Stimulated activated memory B cell treated with anti-CD40 and anti-IgM and Interleukin-4, amounts not matched to agents 10 μg/mL and 1 μg/mL and 100 μg/mL, for 72 hours (primary cell): ENCODE results near the gene FUT2.

Experiments
- ATAC-seq: fragments of 150-1000 bp; cut with Tn5 transposase; 2 replicates; pipeline ENCODE4 v1.10.0; 2021
- H3K27ac Mint-ChIP-seq: one replicate; pipeline ENCODE4 v1.8.0; 2022; ENCODE audit warnings: mild to moderate bottlenecking, mixed read lengths
- H3K27me3 Mint-ChIP-seq: one replicate; pipeline ENCODE4 v1.8.0; 2022; ENCODE audit warnings: mixed read lengths
- H3K36me3 Mint-ChIP-seq: one replicate; pipeline ENCODE4 v1.8.0; 2022; ENCODE audit warnings: mixed read lengths
- H3K4me1 Mint-ChIP-seq: one replicate; pipeline ENCODE4 v1.8.0; 2022; ENCODE audit warnings: mixed read lengths
- H3K4me3 Mint-ChIP-seq: one replicate; pipeline ENCODE4 v1.8.0; 2022; ENCODE audit warnings: mild to moderate bottlenecking, moderate library complexity, mixed read lengths
- H3K9me3 Mint-ChIP-seq: one replicate; pipeline ENCODE4 v1.8.0; 2022; ENCODE audit warnings: mixed read lengths

FUT2 gene

GRCh38 chr19:48724796-48725753 lies 29.3 kb downstream of the FUT2 start:
- peaks cover 22% of the 10 kb centered on the region for H3K4me1 Mint-ChIP-seq
- no peaks in the 10 kb centered on the region for H3K27me3 Mint-ChIP-seq
- H3K4me3 Mint-ChIP-seq: no peak overlapping the region
- peaks cover 16% of the 10 kb centered on the region for H3K36me3 Mint-ChIP-seq
- peak overlapping the region; percentile 13 for H3K27ac Mint-ChIP-seq
- peak; percentile 60 for ATAC-seq
- peaks cover 18% of the 10 kb centered on the region for H3K9me3 Mint-ChIP-seq

DNA sequence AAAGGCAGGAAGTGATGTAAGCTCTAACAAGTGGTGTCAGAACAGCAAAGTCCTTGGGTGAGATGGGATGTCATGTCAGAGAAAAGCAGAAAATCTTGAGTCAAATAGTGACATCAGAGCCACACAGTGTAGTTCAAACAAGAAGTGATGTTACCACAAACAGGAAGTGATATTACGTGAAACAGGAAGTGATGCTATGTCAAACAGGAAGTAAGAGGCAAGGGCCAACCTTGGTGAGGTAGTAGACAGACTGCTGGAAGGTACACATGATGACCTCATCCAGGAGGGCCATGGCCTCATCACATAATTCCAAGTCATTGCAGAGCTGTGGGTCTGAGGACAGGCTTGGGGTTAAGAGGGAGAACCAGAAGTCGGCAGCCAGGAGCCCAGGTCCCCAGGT lies 30.8 kb downstream of the FUT2 start:
- peaks cover 22% of the 10 kb centered on the region for H3K4me1 Mint-ChIP-seq
- peaks cover 16% of the 10 kb centered on the region for H3K36me3 Mint-ChIP-seq
- peak; percentile 67 for ATAC-seq
- H3K4me3 Mint-ChIP-seq: no peak overlapping the region
- H3K27me3 Mint-ChIP-seq: no peaks in the 10 kb centered on the region
- H3K9me3 Mint-ChIP-seq: peaks cover 21% of the 10 kb centered on the region
- peak overlapping the region; percentile 14 for H3K27ac Mint-ChIP-seq

- peaks cover 22% of the 10 kb centered on the region for H3K4me1 Mint-ChIP-seq
- no peak overlapping the region for H3K4me3 Mint-ChIP-seq
- no peaks in the 10 kb centered on the region for H3K27me3 Mint-ChIP-seq
- ATAC-seq: no peak
- H3K27ac Mint-ChIP-seq: no peak overlapping the region
- peaks cover 21% of the 10 kb centered on the region for H3K9me3 Mint-ChIP-seq
- H3K36me3 Mint-ChIP-seq: peaks cover 16% of the 10 kb centered on the region
Observed at GRCh38 chr19:48728911-48729664, 33.3 kb downstream of the FUT2 start.

GRCh38 chr19:48731452-48731851 lies 35.7 kb downstream of the FUT2 start:
- peaks cover 5% of the 10 kb centered on the region for H3K36me3 Mint-ChIP-seq
- no peak overlapping the region for H3K4me3 Mint-ChIP-seq
- H3K27me3 Mint-ChIP-seq: no peaks in the 10 kb centered on the region
- no peak for ATAC-seq
- H3K27ac Mint-ChIP-seq: no peak overlapping the region
- H3K9me3 Mint-ChIP-seq: peaks cover 10% of the 10 kb centered on the region
- H3K4me1 Mint-ChIP-seq: peaks cover 5% of the 10 kb centered on the region

DNA sequence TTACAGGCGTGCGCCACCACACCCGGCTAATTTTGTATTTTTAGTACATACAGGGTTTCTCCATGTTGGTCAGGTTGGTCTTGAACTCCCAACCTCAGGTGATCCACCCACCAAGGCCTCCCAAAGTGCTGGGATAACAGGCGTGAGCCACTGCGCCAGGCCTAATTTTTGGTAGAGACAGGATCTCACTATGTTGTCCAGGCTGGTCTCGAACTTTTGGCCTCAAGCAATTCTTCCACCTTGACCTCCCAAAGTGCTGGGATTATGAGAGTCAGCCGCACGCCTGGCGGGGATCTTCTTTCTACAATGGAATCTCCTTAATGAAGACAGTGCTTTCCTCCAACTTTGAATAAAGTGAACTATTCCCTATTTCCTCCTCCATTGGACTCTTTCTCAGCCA lies 38.9 kb downstream of the FUT2 start:
- H3K27ac Mint-ChIP-seq: no peak overlapping the region
- H3K4me1 Mint-ChIP-seq: peaks cover 8% of the 10 kb centered on the region
- peaks cover 9% of the 10 kb centered on the region for H3K9me3 Mint-ChIP-seq
- peaks cover 2% of the 10 kb centered on the region for H3K27me3 Mint-ChIP-seq
- no peak for ATAC-seq
- H3K36me3 Mint-ChIP-seq: no peaks in the 10 kb centered on the region
- H3K4me3 Mint-ChIP-seq: no peak overlapping the region

- Mint-ChIP-seq H3K36me3 (no peaks in the 10 kb centered on the region), H3K4me3 (no peak overlapping the region), H3K27me3 (peaks cover 7% of the 10 kb centered on the region), H3K4me1 (peaks cover 13% of the 10 kb centered on the region), H3K9me3 (peaks cover 9% of the 10 kb centered on the region), H3K27ac (no peak overlapping the region)
- no peak for ATAC-seq
Observed at GRCh38 chr19:48735031-48735615, 39.4 kb downstream of the FUT2 start.

GRCh38 chr19:48737360-48737998 lies 41.7 kb downstream of the FUT2 start:
- H3K9me3 Mint-ChIP-seq: peaks cover 6% of the 10 kb centered on the region
- H3K27ac Mint-ChIP-seq: no peak overlapping the region
- no peak for ATAC-seq
- H3K36me3 Mint-ChIP-seq: no peaks in the 10 kb centered on the region
- H3K4me3 Mint-ChIP-seq: no peak overlapping the region
- H3K4me1 Mint-ChIP-seq: peaks cover 25% of the 10 kb centered on the region
- H3K27me3 Mint-ChIP-seq: peaks cover 28% of the 10 kb centered on the region

DNA sequence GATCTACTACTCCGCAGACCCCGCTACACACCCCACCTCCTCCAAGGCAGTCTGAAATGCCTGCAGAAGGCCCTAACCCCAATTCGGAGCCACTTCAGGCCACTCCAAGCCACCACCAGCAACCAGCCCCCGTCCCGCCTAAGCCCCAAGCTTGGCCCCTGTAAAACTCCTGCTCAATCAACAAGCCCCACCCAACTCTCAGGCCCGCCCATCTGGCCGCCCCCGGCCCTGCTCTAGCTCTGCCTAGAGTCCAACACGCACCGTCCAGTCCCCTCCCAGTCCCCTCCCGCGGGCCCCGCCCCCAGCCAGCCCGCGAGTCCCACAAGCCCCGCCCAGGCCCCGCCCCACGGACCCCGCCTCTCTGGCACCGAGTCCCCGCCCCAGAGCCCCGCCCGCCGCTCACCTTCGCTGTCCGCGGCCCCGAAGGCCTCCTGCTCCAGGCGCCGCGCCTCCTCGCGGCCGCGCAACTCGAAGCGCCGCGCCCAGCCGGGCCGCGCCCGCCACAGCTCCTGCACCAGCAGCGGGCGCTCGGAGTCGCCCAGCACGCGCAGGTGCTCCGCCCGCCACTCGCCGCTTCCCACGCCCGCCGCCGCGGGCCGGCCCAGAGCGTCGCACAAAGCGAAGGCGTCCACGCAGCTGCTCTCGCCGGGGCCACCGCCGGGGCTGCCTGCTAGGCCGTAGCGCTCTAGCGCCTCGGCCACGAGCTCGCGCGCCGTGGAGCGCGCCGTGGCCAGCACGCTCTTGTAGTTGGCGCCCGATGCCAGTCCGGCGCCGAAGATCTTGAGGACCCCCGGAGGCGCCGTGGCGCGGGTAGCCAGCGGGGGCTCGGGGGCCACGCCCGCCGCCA lies 43.0 kb downstream of the FUT2 start:
- Mint-ChIP-seq H3K36me3 (no peaks in the 10 kb centered on the region), H3K27ac (no peak overlapping the region), H3K4me1 (peaks cover 25% of the 10 kb centered on the region), H3K27me3 (peaks cover 40% of the 10 kb centered on the region), H3K9me3 (peaks cover 6% of the 10 kb centered on the region), H3K4me3 (peak overlapping the region; percentile 53)
- ATAC-seq: peak; percentile 96

DNA sequence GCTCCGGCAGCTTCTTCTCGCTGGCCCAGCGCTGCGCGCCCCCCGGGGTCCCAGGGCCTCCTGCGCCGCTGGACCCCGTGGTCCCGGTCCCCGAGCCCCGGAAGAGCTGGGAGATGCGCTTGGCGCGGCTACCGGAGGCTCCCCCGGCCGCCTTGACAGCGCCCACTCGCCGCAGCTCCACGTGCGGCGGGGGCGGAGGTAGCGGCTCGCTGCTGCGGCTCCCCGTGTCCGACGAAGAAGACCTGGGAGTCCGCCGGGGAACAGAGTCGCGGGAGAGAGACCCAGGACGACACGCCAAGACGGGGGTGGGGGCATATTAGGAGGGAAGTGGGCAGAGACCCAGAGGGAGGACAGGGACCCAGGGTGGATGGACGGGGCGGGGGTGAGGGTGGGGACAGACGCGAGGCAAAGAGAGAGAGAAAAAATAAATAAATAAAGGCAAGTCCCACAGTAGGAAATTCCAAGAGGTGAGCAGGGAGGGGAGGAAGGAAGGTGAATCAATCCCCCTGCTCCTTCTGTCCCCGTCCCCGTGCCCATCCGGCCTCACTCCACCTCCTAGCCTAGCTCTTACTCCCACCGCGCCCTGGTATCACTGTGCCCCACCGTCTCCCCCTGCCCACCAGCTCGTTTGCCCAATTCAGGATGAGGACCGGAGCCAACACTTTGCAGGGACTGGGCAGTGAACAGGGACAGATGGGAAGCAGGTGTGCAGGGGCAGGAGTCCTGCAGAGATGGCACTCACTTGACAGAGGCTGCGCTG lies 43.8 kb downstream of the FUT2 start:
- Mint-ChIP-seq H3K4me1 (peaks cover 25% of the 10 kb centered on the region), H3K4me3 (peak overlapping the region; percentile 29), H3K36me3 (no peaks in the 10 kb centered on the region), H3K9me3 (peaks cover 6% of the 10 kb centered on the region), H3K27me3 (peaks cover 48% of the 10 kb centered on the region), H3K27ac (no peak overlapping the region)
- ATAC-seq: no peak

DNA sequence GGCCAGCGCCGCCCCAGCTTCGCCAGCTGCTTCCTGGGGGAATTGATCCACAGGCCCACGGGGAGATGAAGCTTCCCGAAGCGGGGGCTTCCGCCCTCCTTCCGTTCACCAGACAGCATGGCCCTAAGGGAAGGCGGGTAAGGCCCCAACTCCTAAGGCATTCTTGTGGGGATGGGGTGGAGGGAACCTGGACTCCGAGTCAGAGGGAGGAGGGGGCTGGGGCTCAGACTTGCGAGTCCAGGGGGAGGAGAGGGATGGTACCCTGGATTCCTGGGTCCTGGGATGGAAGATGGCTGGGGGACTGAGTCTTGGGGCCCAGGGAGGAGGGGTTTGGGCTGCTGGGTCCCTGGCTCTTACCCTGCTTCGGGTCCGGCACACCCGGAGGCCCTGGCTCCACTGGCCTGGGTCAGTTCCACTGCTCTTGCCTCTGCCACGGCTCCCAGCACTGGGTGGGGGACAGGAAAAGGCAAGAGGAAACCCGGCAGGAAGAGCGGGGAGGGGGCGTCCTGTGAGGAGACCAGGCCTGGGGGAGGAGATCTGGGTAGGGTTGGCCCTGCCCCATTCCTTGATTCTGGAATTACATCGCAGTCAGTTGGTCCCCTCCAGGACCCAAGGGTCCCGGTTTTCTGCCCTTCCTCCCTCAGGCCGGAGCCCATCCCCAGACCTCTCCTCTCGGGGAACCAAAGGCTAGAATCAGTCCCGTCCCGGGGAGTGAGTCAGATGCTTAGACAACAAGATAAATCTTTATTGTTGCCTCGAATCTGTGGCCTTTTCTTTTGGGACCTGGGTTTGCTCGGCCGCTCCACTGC lies 44.6 kb downstream of the FUT2 start, which contains the start of gene RASIP1:
Gene RASIP1 (minus strand): TSS at position 447 of the 809 bp plus-strand sequence. CDS start 328 bp downstream, at position 119.
- no peak within 1 kb of the TSS for H3K27ac Mint-ChIP-seq
- H3K36me3 Mint-ChIP-seq: no peaks in the 10 kb centered on the region
- peaks cover 25% of the 10 kb centered on the region for H3K4me1 Mint-ChIP-seq
- H3K9me3 Mint-ChIP-seq: peaks cover 6% of the 10 kb centered on the region
- peaks cover 51% of the 10 kb centered on the region for H3K27me3 Mint-ChIP-seq
- no peak for ATAC-seq
- H3K4me3 Mint-ChIP-seq: peak within 1 kb of the TSS; percentile 29

- H3K27ac Mint-ChIP-seq: no peak overlapping the region
- H3K9me3 Mint-ChIP-seq: peaks cover 8% of the 10 kb centered on the region
Observed at GRCh38 chr19:48741129-48741999, 45.6 kb downstream of the FUT2 start.

GRCh38 chr19:48742096-48742495 lies 46.3 kb downstream of the FUT2 start:
- no peak for ATAC-seq
- H3K36me3 Mint-ChIP-seq: no peaks in the 10 kb centered on the region
- H3K4me3 Mint-ChIP-seq: no peak overlapping the region
- no peak overlapping the region for H3K27ac Mint-ChIP-seq
- peaks cover 7% of the 10 kb centered on the region for H3K9me3 Mint-ChIP-seq
- H3K27me3 Mint-ChIP-seq: peaks cover 69% of the 10 kb centered on the region
- peaks cover 27% of the 10 kb centered on the region for H3K4me1 Mint-ChIP-seq

More at GRCh38 chr19:48741129-48741999, 45.6 kb downstream of the FUT2 start:
- no peak for ATAC-seq
- H3K27me3 Mint-ChIP-seq: peaks cover 61% of the 10 kb centered on the region
- H3K4me1 Mint-ChIP-seq: peaks cover 25% of the 10 kb centered on the region
- H3K36me3 Mint-ChIP-seq: no peaks in the 10 kb centered on the region
- H3K4me3 Mint-ChIP-seq: no peak overlapping the region
